K562 (cell line): ENCODE measurements around the gene TEX14. TPM values are rescaled to one million over a fixed set of nuclear protein-coding genes. Genes with fewer than 3 reads are reported as not detected.

Experiments
- MYC ChIP-seq, 2 experiments: fragments of 250-450 bp in 1 of 2; sonication (Bioruptor Pico) in 1 of 2; IDR thresholded peaks; 2 replicates each; pipeline versions ENCODE4 v1.5.1 to v1.6.1; 2012 to 2021; ENCODE audit warnings: low read depth in 2 of 2, borderline replicate concordance in 1 of 2, improper control_type of control experiment in 1 of 2, low read length in 1 of 2, mild to moderate bottlenecking in 1 of 2, moderate library complexity in 1 of 2
- ZNF75A ChIP-seq: fragments of 450-650 bp; formaldehyde crosslinking; IDR thresholded peaks from 2 replicates; pipeline ENCODE4 v1.4.0; 2020; ENCODE audit warnings: mild to moderate bottlenecking
- ZNF77 ChIP-seq: fragments of 250-450 bp; sonication (Bioruptor Pico); IDR thresholded peaks from 2 replicates; pipeline ENCODE4 v1.5.0; 2020
- polyA plus RNA-seq, 8 experiments: library from polyadenylated mRNA; depleted of rRNA in 4 of 8; stranded (reverse) in 5 of 8; unstranded in 3 of 8; fragments of >200 nt; fragmentation: Nextera tagmentation in 2 of 8; fragmentation: Illumina TruSeq in 1 of 8; extraction: Ambion mirVana in 2 of 8; extraction: Trizol in 1 of 8; gene quantifications; 2 replicates each; pipeline versions ENCODE4 v1.2.1 to v1.2.3, GENCODE V29; 2011 to 2014; ENCODE audit warnings: inconsistent platforms in 1 of 8, missing spikeins in 1 of 8
- total RNA-seq, 7 experiments: library from RNA; depleted of rRNA in 6 of 7; stranded (reverse); fragments of >200 nt in 6 of 7; fragmentation: Illumina TruSeq in 2 of 7; extraction: Trizol in 2 of 7; gene quantifications; 2 replicates each; pipeline versions ENCODE4 v1.2.1 to v1.2.3, GENCODE V29; 2011 to 2021; ENCODE audit warnings: low replicate concordance in 1 of 7
- TF ChIP-seq, protein P1 (sequence below): IDR thresholded peaks from 3 replicates; pipeline ENCODE4 v1.6.1; 2011; ENCODE audit warnings: borderline replicate concordance, mild to moderate bottlenecking, moderate library complexity; ENCODE audit not compliant: insufficient read length; ENCODE audit errors: extremely low read depth
- TF ChIP-seq, protein P2 (sequence below): conservative IDR thresholded peaks from 2 replicates; pipeline ENCODE4 v1.6.1; 2011; ENCODE audit warnings: low read depth, mild to moderate bottlenecking, low read length; ENCODE audit not compliant: control insufficient read depth
- TF ChIP-seq, protein P3 (sequence below): fragments of 450-650 bp; IDR thresholded peaks from 2 replicates; pipeline ENCODE4 v1.6.1; 2016; ENCODE audit warnings: low read depth, mild to moderate bottlenecking, moderate library complexity

TEX14 gene
- total and polyA plus RNA-seq, 9 of the 15 experiments (the other 6 are each of a cell fraction or from before 2014, with no cell fraction given) = 0.05 to 0.12 (median 0.09) TPM; not detected in 1

DNA sequence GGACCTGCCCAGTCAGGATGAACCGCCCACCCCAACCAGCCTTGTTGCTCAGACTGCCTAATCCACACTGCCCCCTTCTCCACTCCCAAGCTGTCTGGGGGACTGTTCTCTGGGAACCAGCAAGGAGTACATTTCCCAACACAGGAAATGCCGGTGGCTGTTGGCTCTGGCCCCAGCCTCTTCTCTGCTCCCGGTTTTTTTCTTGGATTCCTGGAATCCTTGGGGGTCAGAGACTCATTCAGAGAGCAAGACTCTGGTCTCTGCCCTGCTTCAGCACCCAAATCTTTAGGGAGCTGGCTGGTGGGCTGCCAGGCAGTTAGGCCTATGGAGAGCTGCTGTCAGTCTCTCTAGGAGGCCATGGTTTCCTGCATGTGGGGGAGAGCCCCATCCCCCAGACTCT, 166.6 kb downstream of the TEX14 start (continued):
- TF ChIP-seq, protein P1, sequence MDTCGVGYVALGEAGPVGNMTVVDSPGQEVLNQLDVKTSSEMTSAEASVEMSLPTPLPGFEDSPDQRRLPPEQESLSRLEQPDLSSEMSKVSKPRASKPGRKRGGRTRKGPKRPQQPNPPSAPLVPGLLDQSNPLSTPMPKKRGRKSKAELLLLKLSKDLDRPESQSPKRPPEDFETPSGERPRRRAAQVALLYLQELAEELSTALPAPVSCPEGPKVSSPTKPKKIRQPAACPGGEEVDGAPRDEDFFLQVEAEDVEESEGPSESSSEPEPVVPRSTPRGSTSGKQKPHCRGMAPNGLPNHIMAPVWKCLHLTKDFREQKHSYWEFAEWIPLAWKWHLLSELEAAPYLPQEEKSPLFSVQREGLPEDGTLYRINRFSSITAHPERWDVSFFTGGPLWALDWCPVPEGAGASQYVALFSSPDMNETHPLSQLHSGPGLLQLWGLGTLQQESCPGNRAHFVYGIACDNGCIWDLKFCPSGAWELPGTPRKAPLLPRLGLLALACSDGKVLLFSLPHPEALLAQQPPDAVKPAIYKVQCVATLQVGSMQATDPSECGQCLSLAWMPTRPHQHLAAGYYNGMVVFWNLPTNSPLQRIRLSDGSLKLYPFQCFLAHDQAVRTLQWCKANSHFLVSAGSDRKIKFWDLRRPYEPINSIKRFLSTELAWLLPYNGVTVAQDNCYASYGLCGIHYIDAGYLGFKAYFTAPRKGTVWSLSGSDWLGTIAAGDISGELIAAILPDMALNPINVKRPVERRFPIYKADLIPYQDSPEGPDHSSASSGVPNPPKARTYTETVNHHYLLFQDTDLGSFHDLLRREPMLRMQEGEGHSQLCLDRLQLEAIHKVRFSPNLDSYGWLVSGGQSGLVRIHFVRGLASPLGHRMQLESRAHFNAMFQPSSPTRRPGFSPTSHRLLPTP = no peak
- TF ChIP-seq, protein P2, sequence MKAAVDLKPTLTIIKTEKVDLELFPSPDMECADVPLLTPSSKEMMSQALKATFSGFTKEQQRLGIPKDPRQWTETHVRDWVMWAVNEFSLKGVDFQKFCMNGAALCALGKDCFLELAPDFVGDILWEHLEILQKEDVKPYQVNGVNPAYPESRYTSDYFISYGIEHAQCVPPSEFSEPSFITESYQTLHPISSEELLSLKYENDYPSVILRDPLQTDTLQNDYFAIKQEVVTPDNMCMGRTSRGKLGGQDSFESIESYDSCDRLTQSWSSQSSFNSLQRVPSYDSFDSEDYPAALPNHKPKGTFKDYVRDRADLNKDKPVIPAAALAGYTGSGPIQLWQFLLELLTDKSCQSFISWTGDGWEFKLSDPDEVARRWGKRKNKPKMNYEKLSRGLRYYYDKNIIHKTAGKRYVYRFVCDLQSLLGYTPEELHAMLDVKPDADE = no peak
- TF ChIP-seq ZNF75A (no peak), MYC (IDR thresholded peaks at IDR 0.05; ENCODE audit: low read depth, low read length) (no peak), MYC (CRISPR knock-in tag; IDR thresholded peaks at IDR 0.05; ENCODE audit: borderline replicate concordance, low read depth) (no peak), ZNF77 (CRISPR knock-in tag) (no peak)
- TF ChIP-seq, protein P3, sequence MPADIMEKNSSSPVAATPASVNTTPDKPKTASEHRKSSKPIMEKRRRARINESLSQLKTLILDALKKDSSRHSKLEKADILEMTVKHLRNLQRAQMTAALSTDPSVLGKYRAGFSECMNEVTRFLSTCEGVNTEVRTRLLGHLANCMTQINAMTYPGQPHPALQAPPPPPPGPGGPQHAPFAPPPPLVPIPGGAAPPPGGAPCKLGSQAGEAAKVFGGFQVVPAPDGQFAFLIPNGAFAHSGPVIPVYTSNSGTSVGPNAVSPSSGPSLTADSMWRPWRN = no peak
